MM.1S (cell line): Measurements from ENCODE around the gene USP31.

Source experiments
- EZH2 ChIP-seq: fragments of 300-600 bp; sonication (generic); optimal IDR thresholded peaks from 2 replicates; pipeline ENCODE3; 2017; ENCODE audit warnings: low read depth, mild to moderate bottlenecking, antibody characterized with exemption, low read length, mixed read lengths
- TF ChIP-seq, protein P1 (sequence below): fragments of 300-600 bp; sonication (generic); IDR thresholded peaks from 2 replicates; pipeline ENCODE4 v1.5.1; 2016; ENCODE audit warnings: antibody characterized with exemption, low read length, mixed read lengths

DNA sequence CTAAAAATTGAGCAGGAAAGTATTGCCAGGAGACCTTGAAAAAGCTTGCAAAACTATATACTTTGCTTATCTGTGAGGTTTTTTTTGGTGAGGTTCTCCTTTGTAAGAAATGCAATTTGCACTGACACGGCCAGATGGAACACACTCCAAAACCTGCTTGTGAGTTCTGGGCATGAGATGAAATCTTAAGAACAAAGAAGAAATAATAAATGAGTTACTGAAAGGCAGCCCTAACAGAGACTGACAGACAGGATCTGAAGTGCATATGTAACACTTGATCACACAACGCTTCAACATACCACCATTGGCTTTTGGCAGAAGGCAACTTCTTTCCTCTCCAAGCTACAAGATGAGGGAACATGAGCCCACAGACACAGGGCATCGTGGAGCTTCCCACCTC, 82.6 kb downstream of the USP31 start:
- TF ChIP-seq EZH2, result no peak
- TF ChIP-seq, protein P1, sequence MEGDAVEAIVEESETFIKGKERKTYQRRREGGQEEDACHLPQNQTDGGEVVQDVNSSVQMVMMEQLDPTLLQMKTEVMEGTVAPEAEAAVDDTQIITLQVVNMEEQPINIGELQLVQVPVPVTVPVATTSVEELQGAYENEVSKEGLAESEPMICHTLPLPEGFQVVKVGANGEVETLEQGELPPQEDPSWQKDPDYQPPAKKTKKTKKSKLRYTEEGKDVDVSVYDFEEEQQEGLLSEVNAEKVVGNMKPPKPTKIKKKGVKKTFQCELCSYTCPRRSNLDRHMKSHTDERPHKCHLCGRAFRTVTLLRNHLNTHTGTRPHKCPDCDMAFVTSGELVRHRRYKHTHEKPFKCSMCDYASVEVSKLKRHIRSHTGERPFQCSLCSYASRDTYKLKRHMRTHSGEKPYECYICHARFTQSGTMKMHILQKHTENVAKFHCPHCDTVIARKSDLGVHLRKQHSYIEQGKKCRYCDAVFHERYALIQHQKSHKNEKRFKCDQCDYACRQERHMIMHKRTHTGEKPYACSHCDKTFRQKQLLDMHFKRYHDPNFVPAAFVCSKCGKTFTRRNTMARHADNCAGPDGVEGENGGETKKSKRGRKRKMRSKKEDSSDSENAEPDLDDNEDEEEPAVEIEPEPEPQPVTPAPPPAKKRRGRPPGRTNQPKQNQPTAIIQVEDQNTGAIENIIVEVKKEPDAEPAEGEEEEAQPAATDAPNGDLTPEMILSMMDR, result no peak
